ENCODE results near the gene RHPN2. TPM values are rescaled to one million over a fixed set of nuclear protein-coding genes. Genes with fewer than 3 reads are reported as not detected.

Gene RHPN2
- total and polyA plus RNA-seq, 2 of the 13 experiments (the other 11 are each of a cell fraction or from before 2014, with no cell fraction given) = 20.3 to 48.0 TPM

DNA sequence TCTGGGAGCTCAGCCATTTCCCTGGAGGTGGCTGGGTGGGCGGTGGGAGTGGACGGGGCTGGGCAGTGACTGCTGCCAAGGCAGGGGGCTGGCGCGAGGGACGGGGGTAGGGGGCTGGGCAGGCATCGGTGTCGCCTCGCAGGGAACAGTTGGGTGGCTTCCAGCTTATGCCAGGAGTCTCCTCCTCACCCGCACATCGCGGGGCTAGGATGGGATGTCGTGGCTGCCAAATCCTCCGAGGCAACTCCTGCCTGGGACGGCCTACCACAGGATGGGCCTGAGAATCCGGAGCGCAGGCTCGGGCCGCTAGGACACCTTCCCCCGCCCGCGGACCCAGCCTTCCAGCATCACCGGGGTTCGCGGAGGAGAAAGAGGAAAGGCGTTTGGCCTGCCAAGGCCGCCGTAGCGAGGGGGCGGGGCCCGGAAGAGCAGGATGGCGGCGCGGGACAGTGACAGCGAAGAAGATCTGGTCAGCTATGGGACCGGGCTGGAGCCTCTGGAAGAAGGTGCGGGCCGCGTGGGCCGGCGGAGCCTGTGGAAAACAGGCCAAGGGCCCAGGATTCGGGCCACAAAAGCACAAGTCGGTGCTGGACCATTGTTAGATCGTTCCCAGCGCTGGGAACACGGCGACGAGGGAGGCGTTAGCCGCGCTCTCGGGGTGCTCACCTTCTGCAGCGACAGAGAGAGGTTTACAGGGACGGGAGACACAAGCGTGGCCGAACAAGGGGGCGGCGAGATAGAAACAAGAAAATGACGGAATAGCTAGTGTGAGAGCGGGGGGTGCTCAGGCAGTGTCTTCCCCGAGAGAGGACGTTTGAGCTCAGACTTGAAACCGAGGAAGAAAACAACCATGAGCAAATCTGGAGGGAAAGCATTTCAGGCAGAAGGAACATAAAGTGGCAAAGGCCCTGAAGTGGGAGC lies 16.3 kb upstream of the RHPN2 start, which contains the start of gene GPATCH1 (continued):
- TF ChIP-seq, protein P1, sequence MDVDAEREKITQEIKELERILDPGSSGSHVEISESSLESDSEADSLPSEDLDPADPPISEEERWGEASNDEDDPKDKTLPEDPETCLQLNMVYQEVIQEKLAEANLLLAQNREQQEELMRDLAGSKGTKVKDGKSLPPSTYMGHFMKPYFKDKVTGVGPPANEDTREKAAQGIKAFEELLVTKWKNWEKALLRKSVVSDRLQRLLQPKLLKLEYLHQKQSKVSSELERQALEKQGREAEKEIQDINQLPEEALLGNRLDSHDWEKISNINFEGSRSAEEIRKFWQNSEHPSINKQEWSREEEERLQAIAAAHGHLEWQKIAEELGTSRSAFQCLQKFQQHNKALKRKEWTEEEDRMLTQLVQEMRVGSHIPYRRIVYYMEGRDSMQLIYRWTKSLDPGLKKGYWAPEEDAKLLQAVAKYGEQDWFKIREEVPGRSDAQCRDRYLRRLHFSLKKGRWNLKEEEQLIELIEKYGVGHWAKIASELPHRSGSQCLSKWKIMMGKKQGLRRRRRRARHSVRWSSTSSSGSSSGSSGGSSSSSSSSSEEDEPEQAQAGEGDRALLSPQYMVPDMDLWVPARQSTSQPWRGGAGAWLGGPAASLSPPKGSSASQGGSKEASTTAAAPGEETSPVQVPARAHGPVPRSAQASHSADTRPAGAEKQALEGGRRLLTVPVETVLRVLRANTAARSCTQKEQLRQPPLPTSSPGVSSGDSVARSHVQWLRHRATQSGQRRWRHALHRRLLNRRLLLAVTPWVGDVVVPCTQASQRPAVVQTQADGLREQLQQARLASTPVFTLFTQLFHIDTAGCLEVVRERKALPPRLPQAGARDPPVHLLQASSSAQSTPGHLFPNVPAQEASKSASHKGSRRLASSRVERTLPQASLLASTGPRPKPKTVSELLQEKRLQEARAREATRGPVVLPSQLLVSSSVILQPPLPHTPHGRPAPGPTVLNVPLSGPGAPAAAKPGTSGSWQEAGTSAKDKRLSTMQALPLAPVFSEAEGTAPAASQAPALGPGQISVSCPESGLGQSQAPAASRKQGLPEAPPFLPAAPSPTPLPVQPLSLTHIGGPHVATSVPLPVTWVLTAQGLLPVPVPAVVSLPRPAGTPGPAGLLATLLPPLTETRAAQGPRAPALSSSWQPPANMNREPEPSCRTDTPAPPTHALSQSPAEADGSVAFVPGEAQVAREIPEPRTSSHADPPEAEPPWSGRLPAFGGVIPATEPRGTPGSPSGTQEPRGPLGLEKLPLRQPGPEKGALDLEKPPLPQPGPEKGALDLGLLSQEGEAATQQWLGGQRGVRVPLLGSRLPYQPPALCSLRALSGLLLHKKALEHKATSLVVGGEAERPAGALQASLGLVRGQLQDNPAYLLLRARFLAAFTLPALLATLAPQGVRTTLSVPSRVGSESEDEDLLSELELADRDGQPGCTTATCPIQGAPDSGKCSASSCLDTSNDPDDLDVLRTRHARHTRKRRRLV (CRISPR knock-in tag; IDR thresholded peaks at IDR 0.05) = 0 out of 2 replicates have a peak, but pooled peaks have one; percentile 43
- TF ChIP-seq SIX4 (CRISPR knock-in tag; IDR thresholded peaks at IDR 0.05) = 0 out of 2 replicates have a peak, but pooled peaks have one; percentile 25
- no peak for TF ChIP-seq ZNF670 (CRISPR knock-in tag; IDR thresholded peaks at IDR 0.05; ENCODE audit: borderline replicate concordance)
- TF ChIP-seq, protein P2, sequence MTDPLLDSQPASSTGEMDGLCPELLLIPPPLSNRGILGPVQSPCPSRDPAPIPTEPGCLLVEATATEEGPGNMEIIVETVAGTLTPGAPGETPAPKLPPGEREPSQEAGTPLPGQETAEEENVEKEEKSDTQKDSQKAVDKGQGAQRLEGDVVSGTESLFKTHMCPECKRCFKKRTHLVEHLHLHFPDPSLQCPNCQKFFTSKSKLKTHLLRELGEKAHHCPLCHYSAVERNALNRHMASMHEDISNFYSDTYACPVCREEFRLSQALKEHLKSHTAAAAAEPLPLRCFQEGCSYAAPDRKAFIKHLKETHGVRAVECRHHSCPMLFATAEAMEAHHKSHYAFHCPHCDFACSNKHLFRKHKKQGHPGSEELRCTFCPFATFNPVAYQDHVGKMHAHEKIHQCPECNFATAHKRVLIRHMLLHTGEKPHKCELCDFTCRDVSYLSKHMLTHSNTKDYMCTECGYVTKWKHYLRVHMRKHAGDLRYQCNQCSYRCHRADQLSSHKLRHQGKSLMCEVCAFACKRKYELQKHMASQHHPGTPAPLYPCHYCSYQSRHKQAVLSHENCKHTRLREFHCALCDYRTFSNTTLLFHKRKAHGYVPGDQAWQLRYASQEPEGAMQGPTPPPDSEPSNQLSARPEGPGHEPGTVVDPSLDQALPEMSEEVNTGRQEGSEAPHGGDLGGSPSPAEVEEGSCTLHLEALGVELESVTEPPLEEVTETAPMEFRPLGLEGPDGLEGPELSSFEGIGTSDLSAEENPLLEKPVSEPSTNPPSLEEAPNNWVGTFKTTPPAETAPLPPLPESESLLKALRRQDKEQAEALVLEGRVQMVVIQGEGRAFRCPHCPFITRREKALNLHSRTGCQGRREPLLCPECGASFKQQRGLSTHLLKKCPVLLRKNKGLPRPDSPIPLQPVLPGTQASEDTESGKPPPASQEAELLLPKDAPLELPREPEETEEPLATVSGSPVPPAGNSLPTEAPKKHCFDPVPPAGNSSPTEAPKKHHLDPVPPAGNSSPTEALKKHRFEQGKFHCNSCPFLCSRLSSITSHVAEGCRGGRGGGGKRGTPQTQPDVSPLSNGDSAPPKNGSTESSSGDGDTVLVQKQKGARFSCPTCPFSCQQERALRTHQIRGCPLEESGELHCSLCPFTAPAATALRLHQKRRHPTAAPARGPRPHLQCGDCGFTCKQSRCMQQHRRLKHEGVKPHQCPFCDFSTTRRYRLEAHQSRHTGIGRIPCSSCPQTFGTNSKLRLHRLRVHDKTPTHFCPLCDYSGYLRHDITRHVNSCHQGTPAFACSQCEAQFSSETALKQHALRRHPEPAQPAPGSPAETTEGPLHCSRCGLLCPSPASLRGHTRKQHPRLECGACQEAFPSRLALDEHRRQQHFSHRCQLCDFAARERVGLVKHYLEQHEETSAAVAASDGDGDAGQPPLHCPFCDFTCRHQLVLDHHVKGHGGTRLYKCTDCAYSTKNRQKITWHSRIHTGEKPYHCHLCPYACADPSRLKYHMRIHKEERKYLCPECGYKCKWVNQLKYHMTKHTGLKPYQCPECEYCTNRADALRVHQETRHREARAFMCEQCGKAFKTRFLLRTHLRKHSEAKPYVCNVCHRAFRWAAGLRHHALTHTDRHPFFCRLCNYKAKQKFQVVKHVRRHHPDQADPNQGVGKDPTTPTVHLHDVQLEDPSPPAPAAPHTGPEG (CRISPR knock-in tag; IDR thresholded peaks at IDR 0.05) = no peak
- TF ChIP-seq ZNF12 (CRISPR knock-in tag; IDR thresholded peaks at IDR 0.05) = no peak
- TF ChIP-seq, protein P3, sequence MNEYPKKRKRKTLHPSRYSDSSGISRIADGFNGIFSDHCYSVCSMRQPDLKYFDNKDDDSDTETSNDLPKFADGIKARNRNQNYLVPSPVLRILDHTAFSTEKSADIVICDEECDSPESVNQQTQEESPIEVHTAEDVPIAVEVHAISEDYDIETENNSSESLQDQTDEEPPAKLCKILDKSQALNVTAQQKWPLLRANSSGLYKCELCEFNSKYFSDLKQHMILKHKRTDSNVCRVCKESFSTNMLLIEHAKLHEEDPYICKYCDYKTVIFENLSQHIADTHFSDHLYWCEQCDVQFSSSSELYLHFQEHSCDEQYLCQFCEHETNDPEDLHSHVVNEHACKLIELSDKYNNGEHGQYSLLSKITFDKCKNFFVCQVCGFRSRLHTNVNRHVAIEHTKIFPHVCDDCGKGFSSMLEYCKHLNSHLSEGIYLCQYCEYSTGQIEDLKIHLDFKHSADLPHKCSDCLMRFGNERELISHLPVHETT (CRISPR knock-in tag; conservative IDR thresholded peaks at IDR 0.05) = peak; percentile 70; the same call in 1 of the 2 replicates
- 0 out of 2 replicates have a peak, but pooled peaks have one; percentile 69 for TF ChIP-seq ZKSCAN8 (CRISPR knock-in tag; IDR thresholded peaks at IDR 0.05; ENCODE audit: borderline replicate concordance)
- TF ChIP-seq, protein P4, sequence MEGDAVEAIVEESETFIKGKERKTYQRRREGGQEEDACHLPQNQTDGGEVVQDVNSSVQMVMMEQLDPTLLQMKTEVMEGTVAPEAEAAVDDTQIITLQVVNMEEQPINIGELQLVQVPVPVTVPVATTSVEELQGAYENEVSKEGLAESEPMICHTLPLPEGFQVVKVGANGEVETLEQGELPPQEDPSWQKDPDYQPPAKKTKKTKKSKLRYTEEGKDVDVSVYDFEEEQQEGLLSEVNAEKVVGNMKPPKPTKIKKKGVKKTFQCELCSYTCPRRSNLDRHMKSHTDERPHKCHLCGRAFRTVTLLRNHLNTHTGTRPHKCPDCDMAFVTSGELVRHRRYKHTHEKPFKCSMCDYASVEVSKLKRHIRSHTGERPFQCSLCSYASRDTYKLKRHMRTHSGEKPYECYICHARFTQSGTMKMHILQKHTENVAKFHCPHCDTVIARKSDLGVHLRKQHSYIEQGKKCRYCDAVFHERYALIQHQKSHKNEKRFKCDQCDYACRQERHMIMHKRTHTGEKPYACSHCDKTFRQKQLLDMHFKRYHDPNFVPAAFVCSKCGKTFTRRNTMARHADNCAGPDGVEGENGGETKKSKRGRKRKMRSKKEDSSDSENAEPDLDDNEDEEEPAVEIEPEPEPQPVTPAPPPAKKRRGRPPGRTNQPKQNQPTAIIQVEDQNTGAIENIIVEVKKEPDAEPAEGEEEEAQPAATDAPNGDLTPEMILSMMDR (CRISPR knock-in tag; IDR thresholded peaks at IDR 0.05) = no peak; the same call in 1 of the 2 replicates
- TF ChIP-seq RFX1 (IDR thresholded peaks at IDR 0.05) = no peak
- TF ChIP-seq, protein P5, sequence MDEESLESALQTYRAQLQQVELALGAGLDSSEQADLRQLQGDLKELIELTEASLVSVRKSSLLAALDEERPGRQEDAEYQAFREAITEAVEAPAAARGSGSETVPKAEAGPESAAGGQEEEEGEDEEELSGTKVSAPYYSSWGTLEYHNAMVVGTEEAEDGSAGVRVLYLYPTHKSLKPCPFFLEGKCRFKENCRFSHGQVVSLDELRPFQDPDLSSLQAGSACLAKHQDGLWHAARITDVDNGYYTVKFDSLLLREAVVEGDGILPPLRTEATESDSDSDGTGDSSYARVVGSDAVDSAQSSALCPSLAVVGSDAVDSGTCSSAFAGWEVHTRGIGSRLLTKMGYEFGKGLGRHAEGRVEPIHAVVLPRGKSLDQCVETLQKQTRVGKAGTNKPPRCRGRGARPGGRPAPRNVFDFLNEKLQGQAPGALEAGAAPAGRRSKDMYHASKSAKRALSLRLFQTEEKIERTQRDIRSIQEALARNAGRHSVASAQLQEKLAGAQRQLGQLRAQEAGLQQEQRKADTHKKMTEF (CRISPR knock-in tag; IDR thresholded peaks at IDR 0.05) = peak; percentile 91
- TF ChIP-seq PAWR (CRISPR knock-in tag; IDR thresholded peaks at IDR 0.05; ENCODE audit: borderline replicate concordance) = no peak

Measured in HepG2 (cell line).